ENCODE measurements around the gene ERVW-1. TPM values are rescaled to one million over a fixed set of nuclear protein-coding genes. Genes with fewer than 3 reads are reported as not detected.

The ERVW-1 gene
- total and polyA plus RNA-seq, 10 donors = not detected

- TF ChIP-seq POLR2A (IDR thresholded peaks at IDR 0.05) (no peak), POLR2AphosphoS5 (IDR thresholded peaks at IDR 0.05) (no peak), CTCF (IDR thresholded peaks at IDR 0.05 in 8 of 11, conservative IDR thresholded peaks at IDR 0.05 in 3 of 11) (no peak)
- H3K27me3 ChIP-seq (replicated peaks in 1 of 7) = peaks cover 0 to 16% (median 0%) of the 10 kb centered on the region in 7 donors
- H3K27ac ChIP-seq = no peak overlapping the region
- no peak overlapping the region for H3K4me3 ChIP-seq
- H3K36me3 ChIP-seq = no peaks in the 10 kb centered on the region
- WGBS, 5 donors = 84 to 97% (median 93%) methylated on average over 6 of the region's 6 CpGs
- no peak for DNase-seq
- peaks cover 0 to 20% (median 11%) of the 10 kb centered on the region in 6 donors for H3K4me1 ChIP-seq
- H3K9me3 ChIP-seq = no peaks in the 10 kb centered on the region
- intact Hi-C loops (cut with DNase I; ENCODE audit: low total_unique reads) = no loop called here
These were observed 54.8 kb downstream of the ERVW-1 start for GRCh38 chr7:92422926-92423325.

- Histone ChIP-seq H3K9me3 (no peaks in the 10 kb centered on the region), H3K27me3 (replicated peaks in 1 of 7) (peaks cover 0 to 16% (median 0%) of the 10 kb centered on the region in 7 donors), H3K36me3 (no peaks in the 10 kb centered on the region), H3K4me1 (peaks cover 0 to 20% (median 11%) of the 10 kb centered on the region in 6 donors), H3K27ac (no peak overlapping the region), H3K4me3 (no peak overlapping the region)
- TF ChIP-seq POLR2AphosphoS5 (IDR thresholded peaks at IDR 0.05) = no peak
- no peak for TF ChIP-seq CTCF (IDR thresholded peaks at IDR 0.05 in 8 of 11, conservative IDR thresholded peaks at IDR 0.05 in 3 of 11)
- no peak for TF ChIP-seq POLR2A (IDR thresholded peaks at IDR 0.05)
- WGBS, 5 donors = 52 to 69% (median 54%) methylated on average over 5 of the region's 5 CpGs
- no peak for DNase-seq
- intact Hi-C loops (cut with DNase I; ENCODE audit: low total_unique reads) = no loop called here
These were observed 55.9 kb downstream of the ERVW-1 start for GRCh38 chr7:92421676-92422435.

Other genes starting within 250 kb of the ERVW-1 start
- gene KRIT1, start 232.0 kb downstream of the ERVW-1 start, total RNA-seq = 100 to 1,000 TPM in 3 of 7 donors, 10 to 100 TPM in 4; 47.2 to 131 (median 62.6) TPM
- 10 to 100 TPM; 13.7 to 19.6 (median 17.3) TPM for gene KRIT1, start 232.0 kb downstream of the ERVW-1 start, polyA plus RNA-seq
- gene ANKIB1, start 232.0 kb downstream of the ERVW-1 start, total RNA-seq = 10 to 100 TPM; 30.5 to 75.3 (median 49.8) TPM
- gene ANKIB1, start 232.0 kb downstream of the ERVW-1 start, polyA plus RNA-seq = 10 to 100 TPM in 1 of 3 donors, 1 to 10 TPM in 2; 9.0 to 10.5 (median 9.0) TPM
- gene GATAD1, start 30.5 kb downstream of the ERVW-1 start, total RNA-seq = 10 to 100 TPM; 23.3 to 56.9 (median 43.4) TPM
- gene GATAD1, start 30.5 kb downstream of the ERVW-1 start, polyA plus RNA-seq = 10 to 100 TPM; 14.2 to 18.1 (median 17.5) TPM
- gene PEX1, start 50.6 kb upstream of the ERVW-1 start, total RNA-seq = 10 to 100 TPM; 15.1 to 37.4 (median 23.8) TPM
- gene PEX1, start 50.6 kb upstream of the ERVW-1 start, polyA plus RNA-seq = 10 to 100 TPM; 13.1 to 20.0 (median 13.3) TPM
- gene RBM48, start 50.8 kb upstream of the ERVW-1 start, total RNA-seq = 10 to 100 TPM; 17.5 to 28.3 (median 19.5) TPM
- gene RBM48, start 50.8 kb upstream of the ERVW-1 start, polyA plus RNA-seq = 10 to 100 TPM in 1 of 3 donors, 1 to 10 TPM in 2; 6.6 to 11.4 (median 7.5) TPM
- gene FAM133B, start 112.4 kb upstream of the ERVW-1 start, total RNA-seq = 10 to 100 TPM; 24.8 to 37.6 (median 27.4) TPM
- 10 to 100 TPM; 20.0 to 26.3 (median 20.0) TPM for gene FAM133B, start 112.4 kb upstream of the ERVW-1 start, polyA plus RNA-seq